ENCODE measurements around the gene MACROH2A1.

- TF ChIP-seq CTCF (IDR thresholded peaks at IDR 0.05) (no peak), POLR2A (IDR thresholded peaks at IDR 0.05) (no peak), POLR2AphosphoS5 (IDR thresholded peaks at IDR 0.05) (no peak), EP300 (IDR thresholded peaks at IDR 0.05) (no peak)
These were observed 5.8 kb downstream of the MACROH2A1 start for GRCh38 chr5:135393229-135393628.
